ENCODE measurements around the gene KCNJ2.

The KCNJ2 gene

GRCh38 chr17:70123193-70123592 is 46.1 kb upstream of the KCNJ2 start:
- TF ChIP-seq, protein P1, sequence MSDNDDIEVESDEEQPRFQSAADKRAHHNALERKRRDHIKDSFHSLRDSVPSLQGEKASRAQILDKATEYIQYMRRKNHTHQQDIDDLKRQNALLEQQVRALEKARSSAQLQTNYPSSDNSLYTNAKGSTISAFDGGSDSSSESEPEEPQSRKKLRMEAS (IDR thresholded peaks at IDR 0.05), result no peak
- no peak for TF ChIP-seq ZBTB7A (IDR thresholded peaks at IDR 0.05; ENCODE audit: low read depth)
- TF ChIP-seq TAF1 (IDR thresholded peaks at IDR 0.05; ENCODE audit: low read depth), result no peak
- no peak for TF ChIP-seq EGR1 (IDR thresholded peaks at IDR 0.05)
- no peak for TF ChIP-seq EP300 (IDR thresholded peaks at IDR 0.05; ENCODE audit: borderline replicate concordance)
- TF ChIP-seq, protein P2, sequence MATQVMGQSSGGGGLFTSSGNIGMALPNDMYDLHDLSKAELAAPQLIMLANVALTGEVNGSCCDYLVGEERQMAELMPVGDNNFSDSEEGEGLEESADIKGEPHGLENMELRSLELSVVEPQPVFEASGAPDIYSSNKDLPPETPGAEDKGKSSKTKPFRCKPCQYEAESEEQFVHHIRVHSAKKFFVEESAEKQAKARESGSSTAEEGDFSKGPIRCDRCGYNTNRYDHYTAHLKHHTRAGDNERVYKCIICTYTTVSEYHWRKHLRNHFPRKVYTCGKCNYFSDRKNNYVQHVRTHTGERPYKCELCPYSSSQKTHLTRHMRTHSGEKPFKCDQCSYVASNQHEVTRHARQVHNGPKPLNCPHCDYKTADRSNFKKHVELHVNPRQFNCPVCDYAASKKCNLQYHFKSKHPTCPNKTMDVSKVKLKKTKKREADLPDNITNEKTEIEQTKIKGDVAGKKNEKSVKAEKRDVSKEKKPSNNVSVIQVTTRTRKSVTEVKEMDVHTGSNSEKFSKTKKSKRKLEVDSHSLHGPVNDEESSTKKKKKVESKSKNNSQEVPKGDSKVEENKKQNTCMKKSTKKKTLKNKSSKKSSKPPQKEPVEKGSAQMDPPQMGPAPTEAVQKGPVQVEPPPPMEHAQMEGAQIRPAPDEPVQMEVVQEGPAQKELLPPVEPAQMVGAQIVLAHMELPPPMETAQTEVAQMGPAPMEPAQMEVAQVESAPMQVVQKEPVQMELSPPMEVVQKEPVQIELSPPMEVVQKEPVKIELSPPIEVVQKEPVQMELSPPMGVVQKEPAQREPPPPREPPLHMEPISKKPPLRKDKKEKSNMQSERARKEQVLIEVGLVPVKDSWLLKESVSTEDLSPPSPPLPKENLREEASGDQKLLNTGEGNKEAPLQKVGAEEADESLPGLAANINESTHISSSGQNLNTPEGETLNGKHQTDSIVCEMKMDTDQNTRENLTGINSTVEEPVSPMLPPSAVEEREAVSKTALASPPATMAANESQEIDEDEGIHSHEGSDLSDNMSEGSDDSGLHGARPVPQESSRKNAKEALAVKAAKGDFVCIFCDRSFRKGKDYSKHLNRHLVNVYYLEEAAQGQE (IDR thresholded peaks at IDR 0.05; ENCODE audit: low read depth), result no peak
- no peak for TF ChIP-seq CEBPB (IDR thresholded peaks at IDR 0.05)
- TF ChIP-seq CREB1 (IDR thresholded peaks at IDR 0.05; ENCODE audit: low read depth), result no peak
- no peak for TF ChIP-seq RAD21 (IDR thresholded peaks at IDR 0.05; ENCODE audit: low read depth)
- no peak for TF ChIP-seq NFIC (IDR thresholded peaks at IDR 0.05)
- TF ChIP-seq, protein P3, sequence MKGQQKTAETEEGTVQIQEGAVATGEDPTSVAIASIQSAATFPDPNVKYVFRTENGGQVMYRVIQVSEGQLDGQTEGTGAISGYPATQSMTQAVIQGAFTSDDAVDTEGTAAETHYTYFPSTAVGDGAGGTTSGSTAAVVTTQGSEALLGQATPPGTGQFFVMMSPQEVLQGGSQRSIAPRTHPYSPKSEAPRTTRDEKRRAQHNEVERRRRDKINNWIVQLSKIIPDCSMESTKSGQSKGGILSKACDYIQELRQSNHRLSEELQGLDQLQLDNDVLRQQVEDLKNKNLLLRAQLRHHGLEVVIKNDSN (IDR thresholded peaks at IDR 0.05), result no peak

DNA sequence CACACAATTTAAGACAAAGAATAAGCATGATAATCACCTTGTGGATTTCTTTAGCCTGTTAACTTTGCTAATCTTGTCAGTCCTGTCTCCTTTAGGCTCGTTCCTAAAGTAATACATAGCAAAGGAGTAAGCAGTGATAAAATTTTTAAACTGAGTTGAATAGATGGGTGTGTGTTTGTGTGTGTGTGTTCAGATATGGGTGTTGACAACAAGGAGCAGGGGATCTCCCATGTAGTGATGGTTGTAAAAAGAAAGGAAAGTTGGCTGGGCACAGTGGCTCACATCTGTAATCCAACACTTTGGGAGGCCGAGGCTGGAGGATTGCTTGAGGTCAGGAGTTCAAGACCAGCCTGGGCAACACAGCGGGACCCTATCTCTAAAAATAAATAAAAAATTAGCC is 44.6 kb upstream of the KCNJ2 start:
- TF ChIP-seq TAF1 (IDR thresholded peaks at IDR 0.05; ENCODE audit: low read depth), result no peak
- no peak for TF ChIP-seq EGR1 (IDR thresholded peaks at IDR 0.05)
- TF ChIP-seq CREB1 (IDR thresholded peaks at IDR 0.05; ENCODE audit: low read depth), result no peak
- no peak for TF ChIP-seq FOXM1 (IDR thresholded peaks at IDR 0.05; ENCODE audit: borderline replicate concordance, low read depth)
- no peak for TF ChIP-seq ZBTB7A (IDR thresholded peaks at IDR 0.05; ENCODE audit: low read depth)

DNA sequence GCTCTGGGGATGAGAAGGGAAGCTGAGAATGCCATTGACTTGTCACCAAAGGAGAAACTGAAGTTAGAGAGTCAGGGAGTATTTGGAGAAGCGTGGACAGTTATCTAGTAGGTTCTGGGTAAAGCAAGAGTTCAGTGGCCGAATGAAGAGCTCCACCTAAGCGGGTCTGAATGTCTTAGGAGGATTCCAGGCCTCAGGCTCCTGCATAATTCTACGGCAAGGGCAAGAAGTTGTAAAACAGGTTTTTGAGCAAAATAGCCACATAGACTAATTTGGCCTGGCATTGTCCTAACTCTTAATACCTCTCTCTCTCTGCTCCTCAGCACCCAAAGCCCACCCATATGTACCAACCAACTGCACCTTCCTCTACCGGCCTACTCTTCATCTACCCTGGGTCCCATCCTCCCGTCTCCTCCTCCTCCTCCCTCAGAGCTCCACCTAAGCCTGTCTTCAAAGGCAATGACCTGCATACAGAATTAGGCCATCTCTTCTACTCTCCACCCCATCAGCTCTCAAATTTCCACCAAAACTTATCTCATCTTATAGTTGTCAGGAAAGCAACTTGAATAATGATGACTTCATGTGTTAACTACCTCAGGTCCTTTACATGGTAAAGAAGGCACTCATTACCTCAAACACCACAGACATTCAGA is 42.0 kb upstream of the KCNJ2 start:
- TF ChIP-seq CEBPB (IDR thresholded peaks at IDR 0.05) (no peak), TEAD4 (IDR thresholded peaks at IDR 0.05) (no peak), EP300 (IDR thresholded peaks at IDR 0.05; ENCODE audit: borderline replicate concordance) (no peak), EGR1 (IDR thresholded peaks at IDR 0.05) (no peak), ZBTB7A (IDR thresholded peaks at IDR 0.05; ENCODE audit: low read depth) (no peak), TAF1 (IDR thresholded peaks at IDR 0.05; ENCODE audit: low read depth) (no peak), RAD21 (IDR thresholded peaks at IDR 0.05; ENCODE audit: low read depth) (no peak), CREB1 (IDR thresholded peaks at IDR 0.05; ENCODE audit: low read depth) (no peak), TCF12 (IDR thresholded peaks at IDR 0.05; ENCODE audit: low read depth) (no peak), YY1 (IDR thresholded peaks at IDR 0.05; ENCODE audit: low read depth) (no peak), NFIC (IDR thresholded peaks at IDR 0.05) (no peak), FOXM1 (IDR thresholded peaks at IDR 0.05; ENCODE audit: borderline replicate concordance, low read depth) (no peak)
- TF ChIP-seq, protein P1 (IDR thresholded peaks at IDR 0.05), result no peak
- TF ChIP-seq, protein P3 (IDR thresholded peaks at IDR 0.05), result no peak
- TF ChIP-seq, protein P2 (IDR thresholded peaks at IDR 0.05; ENCODE audit: low read depth), result no peak

- TF ChIP-seq RAD21 (IDR thresholded peaks at IDR 0.05; ENCODE audit: low read depth) (no peak), FOXM1 (IDR thresholded peaks at IDR 0.05; ENCODE audit: borderline replicate concordance, low read depth) (no peak), TAF1 (IDR thresholded peaks at IDR 0.05; ENCODE audit: low read depth) (no peak), TEAD4 (IDR thresholded peaks at IDR 0.05) (no peak), ZBTB7A (IDR thresholded peaks at IDR 0.05; ENCODE audit: low read depth) (no peak), TCF12 (IDR thresholded peaks at IDR 0.05; ENCODE audit: low read depth) (no peak), CEBPB (IDR thresholded peaks at IDR 0.05) (no peak), EGR1 (IDR thresholded peaks at IDR 0.05) (no peak), EP300 (IDR thresholded peaks at IDR 0.05; ENCODE audit: borderline replicate concordance) (no peak), CREB1 (IDR thresholded peaks at IDR 0.05; ENCODE audit: low read depth) (no peak), YY1 (IDR thresholded peaks at IDR 0.05; ENCODE audit: low read depth) (no peak), NFIC (IDR thresholded peaks at IDR 0.05) (no peak)
- TF ChIP-seq, protein P1 (IDR thresholded peaks at IDR 0.05), result no peak
- TF ChIP-seq, protein P2 (IDR thresholded peaks at IDR 0.05; ENCODE audit: low read depth), result no peak
Measured at GRCh38 chr17:70128727-70129238, 40.5 kb upstream of the KCNJ2 start.
